ENCODE measurements around the gene VPS9D1. TPM values are rescaled to one million over a fixed set of nuclear protein-coding genes. Genes with fewer than 3 reads are reported as not detected.
"Not testable (repeated sequence)": the region's sequence is repeated elsewhere in the genome, so short reads cannot be mapped to it uniquely, and the experiment has no call there.

The VPS9D1 gene
- total and polyA plus RNA-seq, 11 donors, result 7.3 to 20.2 (median 11.0) TPM

- 34 to 62% (median 49%) methylated on average over 7 of the region's 7 CpGs for WGBS, 4 donors
- DNase-seq; H3K36me3 ChIP-seq; H3K27ac ChIP-seq; H3K27me3 ChIP-seq; H3K4me3 ChIP-seq; ATAC-seq; H3K4me1 ChIP-seq; H3K9me3 ChIP-seq; intact Hi-C loops (cut with DNase I): not testable (repeated sequence)
- peak in 7 of 12 donors; percentile 6 to 29 (median 23) for TF ChIP-seq CTCF (IDR thresholded peaks at IDR 0.05)
These were observed 53.7 kb downstream of the VPS9D1 start for GRCh38 chr16:89667000-89667399.

- H3K4me1 ChIP-seq; H3K4me3 ChIP-seq; DNase-seq; intact Hi-C loops (cut with DNase I); H3K27me3 ChIP-seq; ATAC-seq; H3K27ac ChIP-seq; H3K9me3 ChIP-seq: not testable (repeated sequence)
- 86 to 91% (median 89%) methylated on average over 10 to 11 of the region's 11 CpGs for WGBS, 4 donors
- peaks cover 0 to 27% (median 11%) of the 10 kb centered on the region in 9 donors for H3K36me3 ChIP-seq
These were observed 56.5 kb downstream of the VPS9D1 start for GRCh38 chr16:89664238-89664637.

- TF ChIP-seq POLR2A (IDR thresholded peaks at IDR 0.05) (no peak), CTCF (IDR thresholded peaks at IDR 0.05) (no peak)
These were observed 59.5 kb downstream of the VPS9D1 start for GRCh38 chr16:89661215-89661614.

GRCh38 chr16:89660146-89660545 lies 60.6 kb downstream of the VPS9D1 start:
- H3K4me1 ChIP-seq, result peaks cover 5 to 24% (median 18%) of the 10 kb centered on the region in 12 donors
- DNase-seq (no peak), ATAC-seq (no peak)
- H3K4me3 ChIP-seq, result no peak overlapping the region
- H3K27ac ChIP-seq, result no peak overlapping the region
- no peak for TF ChIP-seq POLR2A (IDR thresholded peaks at IDR 0.05)
- no peak for TF ChIP-seq CTCF (IDR thresholded peaks at IDR 0.05)
- WGBS, 4 donors, result 74 to 78% (median 76%) methylated on average over 7 of the region's 7 CpGs
- H3K36me3 ChIP-seq, result peaks cover 0 to 27% (median 11%) of the 10 kb centered on the region in 9 donors
- no peaks in the 10 kb centered on the region for H3K27me3 ChIP-seq
- no peaks in the 10 kb centered on the region for H3K9me3 ChIP-seq
- intact Hi-C loops (cut with DNase I), result no loop called here

More at GRCh38 chr16:89661215-89661614, 59.5 kb downstream of the VPS9D1 start:
- ATAC-seq (no peak), DNase-seq (no peak)
- Histone ChIP-seq H3K9me3 (no peaks in the 10 kb centered on the region), H3K36me3 (peaks cover 0 to 27% (median 11%) of the 10 kb centered on the region in 9 donors), H3K27me3 (no peaks in the 10 kb centered on the region), H3K27ac (no peak overlapping the region), H3K4me1 (peaks cover 5 to 23% (median 17%) of the 10 kb centered on the region in 12 donors), H3K4me3 (no peak overlapping the region)
- 83 to 90% (median 87%) methylated on average over 9 of the region's 9 CpGs for WGBS, 4 donors
- intact Hi-C loops (cut with DNase I), result no loop called here
